GM15510 (cell line): ENCODE results near the gene CIDEC.

ENCODE experiments used
- POLR2A ChIP-seq: IDR thresholded peaks from 3 replicates; pipeline ENCODE4 v1.6.1; 2011; ENCODE audit warnings: borderline replicate concordance; ENCODE audit not compliant: insufficient read length; ENCODE audit errors: extremely low read depth

CIDEC gene

GRCh38 chr3:9890249-9891071 lies 10.4 kb upstream of the CIDEC start, which contains the start of gene JAGN1:
TSS of gene JAGN1 (plus strand) at chr3:9890610. CDS start at chr3:9890723, 113 bp downstream.
- TF ChIP-seq POLR2A, result peak; percentile 89

GRCh38 chr3:9889405-9889804 lies 9.4 kb upstream of the CIDEC start:
- TF ChIP-seq POLR2A, result no peak

- TF ChIP-seq POLR2A, result no peak
Observed at GRCh38 chr3:9888540-9888939, 8.5 kb upstream of the CIDEC start.

- TF ChIP-seq POLR2A, result no peak
Observed at GRCh38 chr3:9887480-9887879, 7.4 kb upstream of the CIDEC start.

- no peak for TF ChIP-seq POLR2A
Observed at GRCh38 chr3:9886328-9886727, 6.3 kb upstream of the CIDEC start.

- no peak for TF ChIP-seq POLR2A
Observed at GRCh38 chr3:9884555-9885165, 4.6 kb upstream of the CIDEC start.

- no peak for TF ChIP-seq POLR2A
Observed at GRCh38 chr3:9883706-9884554, 3.9 kb upstream of the CIDEC start.

GRCh38 chr3:9881441-9881840 lies 1.4 kb upstream of the CIDEC start:
- no peak for TF ChIP-seq POLR2A

GRCh38 chr3:9878700-9879099 lies 1.4 kb downstream of the CIDEC start:
- no peak for TF ChIP-seq POLR2A

GRCh38 chr3:9876991-9877390 lies 3.1 kb downstream of the CIDEC start:
- no peak for TF ChIP-seq POLR2A

- no peak for TF ChIP-seq POLR2A
Observed at GRCh38 chr3:9875448-9875847, 4.6 kb downstream of the CIDEC start.

- no peak for TF ChIP-seq POLR2A
Observed at GRCh38 chr3:9870978-9871377, 9.1 kb downstream of the CIDEC start.

- no peak for TF ChIP-seq POLR2A
Observed at GRCh38 chr3:9869955-9870354, 10.1 kb downstream of the CIDEC start.

- no peak for TF ChIP-seq POLR2A
Observed at GRCh38 chr3:9867106-9867505, 12.9 kb downstream of the CIDEC start.

GRCh38 chr3:9866639-9867038 lies 13.4 kb downstream of the CIDEC start:
- no peak for TF ChIP-seq POLR2A
